HG03460 (cell line): ENCODE results near the gene TMC8.
"Not testable (repeated sequence)": the region's sequence is repeated elsewhere in the genome, so short reads cannot be mapped to it uniquely, and the experiment has no call there.

Experiments used
- ATAC-seq: cut with Tn5 transposase; IDR thresholded peaks from one replicate; pipeline ENCODE4 v1.9.1; 2021; ENCODE audit not compliant: unreplicated experiment

TMC8 gene

GRCh38 chr17:78130437-78131101 is at the start of gene TMC8:
TSS of gene TMC8 (plus strand) at chr17:78130771. CDS start at chr17:78131589, 818 bp downstream.
- no peak for ATAC-seq

GRCh38 chr17:78081551-78081950 is 49.0 kb upstream of the TMC8 start:
- ATAC-seq, result no peak

GRCh38 chr17:78082355-78082872 is 48.2 kb upstream of the TMC8 start:
- ATAC-seq, result not testable (repeated sequence)

GRCh38 chr17:78082988-78083387 is 47.6 kb upstream of the TMC8 start:
- ATAC-seq, result no peak

- ATAC-seq, result no peak
Observed at GRCh38 chr17:78086740-78087139, 43.8 kb upstream of the TMC8 start.

GRCh38 chr17:78088529-78088928 is 42.0 kb upstream of the TMC8 start:
- ATAC-seq, result no peak

- no peak for ATAC-seq
Observed at GRCh38 chr17:78089576-78090281, 40.8 kb upstream of the TMC8 start.

GRCh38 chr17:78092794-78093324 is 37.7 kb upstream of the TMC8 start:
- no peak for ATAC-seq

GRCh38 chr17:78095035-78095434 is 35.5 kb upstream of the TMC8 start:
- ATAC-seq, result no peak

GRCh38 chr17:78096093-78096492 is 34.5 kb upstream of the TMC8 start:
- no peak for ATAC-seq

- no peak for ATAC-seq
Observed at GRCh38 chr17:78101112-78101511, 29.5 kb upstream of the TMC8 start.

- ATAC-seq, result no peak
Observed at GRCh38 chr17:78101542-78101941, 29.0 kb upstream of the TMC8 start.

GRCh38 chr17:78103311-78103710 is 27.3 kb upstream of the TMC8 start:
- no peak for ATAC-seq

- ATAC-seq, result no peak
Observed at GRCh38 chr17:78104540-78104941, 26.0 kb upstream of the TMC8 start.

- ATAC-seq, result no peak
Observed at GRCh38 chr17:78105101-78105500, 25.5 kb upstream of the TMC8 start.

- no peak for ATAC-seq
Observed at GRCh38 chr17:78105551-78105950, 25.0 kb upstream of the TMC8 start.

- no peak for ATAC-seq
Observed at GRCh38 chr17:78106211-78106610, 24.4 kb upstream of the TMC8 start.

GRCh38 chr17:78107457-78107856 is 23.1 kb upstream of the TMC8 start:
- ATAC-seq, result no peak

GRCh38 chr17:78107976-78108725 is 22.4 kb upstream of the TMC8 start:
- ATAC-seq, result no peak

- ATAC-seq, result no peak
Observed at GRCh38 chr17:78108726-78109488, 21.7 kb upstream of the TMC8 start.

- ATAC-seq, result no peak
Observed at GRCh38 chr17:78109489-78109761, 21.1 kb upstream of the TMC8 start.
